ENCODE measurements around the gene THSD7B. TPM values are rescaled to one million over a fixed set of nuclear protein-coding genes. Genes with fewer than 3 reads are reported as not detected.

THSD7B gene
- total and polyA plus RNA-seq, 10 of the 15 experiments (the other 5 are each of a cell fraction or from before 2014, with no cell fraction given) = 0.03 to 0.56 (median 0.28) TPM

GRCh38 chr2:137508739-137509384, 743.5 kb downstream of the THSD7B start:
- no peaks in the 10 kb centered on the region for H3K79me2 ChIP-seq (ENCODE audit: control insufficient read depth, insufficient read depth, low read length)
- ATAC-seq = no peak
- H3K9ac ChIP-seq (ENCODE audit: control insufficient read depth, insufficient read depth, low read length) = no peak overlapping the region
- ChIA-PET POLR2A (interaction anchor here (0.7 kb wide), 1 partner anchor 154 kb away, joined by 3 read pairs; no protein-coding TSS in a partner anchor), RAD21 (ENCODE audit: unreplicated experiment) (no interaction called here), CTCF (no interaction called here), SMC1A (ENCODE audit: uncharacterized antibody, unreplicated experiment) (no interaction called here)
- no peak overlapping the region for H3K4me2 ChIP-seq (ENCODE audit: control insufficient read depth, insufficient read depth)
- no peaks in the 10 kb centered on the region for H3K36me3 ChIP-seq (ENCODE audit: control insufficient read depth in 2 of 2, insufficient read depth in 2 of 2, low read length in 1 of 2)
- H2AFZ ChIP-seq (ENCODE audit: control insufficient read depth, low read depth, low read length) = no peak overlapping the region
- in situ Hi-C loops (cut with MboI) = no loop called here
- H3K4me3 ChIP-seq = no peak overlapping the region
- no peaks in the 10 kb centered on the region for H3K9me3 ChIP-seq (replicated peaks; ENCODE audit: control insufficient read depth, insufficient read depth, low read length)
- no peaks in the 10 kb centered on the region for H3K4me1 ChIP-seq (ENCODE audit: control insufficient read depth, insufficient read depth, low read length)
- no peak overlapping the region for H3K27ac ChIP-seq (ENCODE audit: control insufficient read depth, insufficient read depth)
- TF ChIP-seq SRF (IDR thresholded peaks at IDR 0.05; ENCODE audit: low read depth in 2 of 2, low read length in 2 of 2) (no peak), HCFC1 (IDR thresholded peaks at IDR 0.05; ENCODE audit: low read length) (no peak), ZNF384 (IDR thresholded peaks at IDR 0.05; ENCODE audit: borderline replicate concordance, low read depth, low read length) (no peak), MEF2B (IDR thresholded peaks at IDR 0.05; ENCODE audit: partially characterized antibody, poor library complexity, severe bottlenecking) (no peak), SUPT20H (IDR thresholded peaks at IDR 0.05; ENCODE audit: borderline replicate concordance, control insufficient read depth, low read depth, low read length) (no peak), TCF7 (IDR thresholded peaks at IDR 0.05; ENCODE audit: borderline replicate concordance) (no peak), SUZ12 (IDR thresholded peaks at IDR 0.05; ENCODE audit: unreplicated experiment) (no peak), HDAC2 (IDR thresholded peaks at IDR 0.05) (no peak), SMAD1 (IDR thresholded peaks at IDR 0.05; ENCODE audit: low read depth, partially characterized antibody) (no peak)
- intact Hi-C loops (cut with micrococcal nuclease; ENCODE audit: unreplicated experiment) = no loop called here
- no peaks in the 10 kb centered on the region for H4K20me1 ChIP-seq (ENCODE audit: control insufficient read depth, insufficient read depth)
- no TSS peak for BruUV-seq (replicated peaks)
- DNase-seq (ENCODE audit: low read depth, low spot score) = no peak
- FAIRE-seq = no peak
- WGBS (ENCODE audit: insufficient coverage, insufficient replicate concordance, low lambda C conversion rate, missing lambda C conversion rate) = 27% methylated on average over 5 of the region's 5 CpGs
- no peaks in the 10 kb centered on the region for H3K27me3 ChIP-seq (replicated peaks in 1 of 2; ENCODE audit: control insufficient read depth in 2 of 2, insufficient read depth in 2 of 2, low read length in 1 of 2)
